Measurements from ENCODE around the gene SLCO1B3. TPM values are rescaled to one million over a fixed set of nuclear protein-coding genes. Genes with fewer than 3 reads are reported as not detected.

SLCO1B3 gene
- total and polyA plus RNA-seq, 2 donors (not counting 1 experiment from before 2014, with no cell fraction given), result not detected

- Histone ChIP-seq H3K4me2 (replicated peaks; ENCODE audit: low read depth, low read length, poor library complexity, severe bottlenecking) (no peak overlapping the region), H4K20me1 (ENCODE audit: control insufficient read depth, insufficient read depth, low read length, poor library complexity, severe bottlenecking) (no peaks in the 10 kb centered on the region), H3K36me3 (replicated peaks in 1 of 2; ENCODE audit: control extremely low read depth in 1 of 2, control insufficient read depth in 1 of 2, extremely low read depth in 1 of 2, insufficient read depth in 2 of 2, low read length in 1 of 2) (no peaks in the 10 kb centered on the region), H3K4me3 (ENCODE audit: control extremely low read depth in 1 of 5, extremely low read depth in 1 of 5, insufficient read depth in 1 of 5, low read depth in 2 of 5, low read length in 4 of 5) (no peak overlapping the region), H3K79me2 (ENCODE audit: control insufficient read depth, insufficient read depth, low read length) (no peaks in the 10 kb centered on the region), H3K9me3 (ENCODE audit: control extremely low read depth in 1 of 3, control insufficient read depth in 2 of 3, insufficient read depth in 1 of 3, low read length in 2 of 3) (peaks cover 0 to 7% (median 1%) of the 10 kb centered on the region in 3 donors), H2AFZ (ENCODE audit: insufficient read depth, low read depth, low read length, poor library complexity, severe bottlenecking) (no peak overlapping the region), H3K27me3 (replicated peaks in 1 of 4; ENCODE audit: control extremely low read depth in 1 of 4, control insufficient read depth in 3 of 4, insufficient read depth in 4 of 4, low read length in 3 of 4) (no peaks in the 10 kb centered on the region), H3K4me1 (ENCODE audit: control insufficient read depth in 2 of 2, insufficient read depth in 2 of 2, low read length in 2 of 2) (no peaks in the 10 kb centered on the region), H3K9ac (ENCODE audit: low read length) (no peak overlapping the region), H3K27ac (ENCODE audit: low read length in 2 of 2) (no peak overlapping the region)
- H3K27me3 Mint-ChIP-seq, result no peaks in the 10 kb centered on the region
- TF ChIP-seq CTCF (IDR thresholded peaks at IDR 0.05) (no peak), EZH2 (IDR thresholded peaks at IDR 0.05; ENCODE audit: borderline replicate concordance, insufficient read depth, low read depth, low read length, poor library complexity, severe bottlenecking) (no peak)
- ATAC-seq (ENCODE audit: low read depth) (no peak), DNase-seq (no peak)
- no peak overlapping the region for H3K27ac Mint-ChIP-seq
- H3K4me3 Mint-ChIP-seq, result no peak overlapping the region
- peaks cover 2% of the 10 kb centered on the region for H3K9me3 Mint-ChIP-seq (ENCODE audit: insufficient read depth)
- CTCF ChIA-PET, result no interaction called here
- WGBS (ENCODE audit: insufficient coverage), result 89% methylated on average over 2 of the region's 4 CpGs
- POLR2A ChIA-PET, result no interaction called here
- intact Hi-C loops (cut with micrococcal nuclease), result no loop called here
- H3K4me1 Mint-ChIP-seq, result no peaks in the 10 kb centered on the region
These were observed 22.4 kb downstream of the SLCO1B3 start for GRCh38 chr12:20832911-20833310.

GRCh38 chr12:20852649-20853048, 42.1 kb downstream of the SLCO1B3 start:
- no peak for ATAC-seq (ENCODE audit: low read depth)
- Mint-ChIP-seq H3K9me3 (ENCODE audit: insufficient read depth) (no peaks in the 10 kb centered on the region), H3K27me3 (no peaks in the 10 kb centered on the region), H3K4me3 (no peak overlapping the region), H3K27ac (no peak overlapping the region), H3K4me1 (no peaks in the 10 kb centered on the region)
- POLR2A ChIA-PET, result no interaction called here
- Histone ChIP-seq H3K27ac (ENCODE audit: low read length in 2 of 2) (no peak overlapping the region), H4K20me1 (ENCODE audit: control insufficient read depth, insufficient read depth, low read length, poor library complexity, severe bottlenecking) (no peaks in the 10 kb centered on the region), H3K4me3 (ENCODE audit: control extremely low read depth in 1 of 5, extremely low read depth in 1 of 5, insufficient read depth in 1 of 5, low read depth in 2 of 5, low read length in 4 of 5) (no peak overlapping the region), H3K36me3 (replicated peaks in 1 of 2; ENCODE audit: control extremely low read depth in 1 of 2, control insufficient read depth in 1 of 2, extremely low read depth in 1 of 2, insufficient read depth in 2 of 2, low read length in 1 of 2) (no peaks in the 10 kb centered on the region), H3K9ac (ENCODE audit: low read length) (no peak overlapping the region), H3K79me2 (ENCODE audit: control insufficient read depth, insufficient read depth, low read length) (no peaks in the 10 kb centered on the region), H3K27me3 (replicated peaks in 1 of 4; ENCODE audit: control extremely low read depth in 1 of 4, control insufficient read depth in 3 of 4, insufficient read depth in 4 of 4, low read length in 3 of 4) (no peaks in the 10 kb centered on the region), H3K9me3 (ENCODE audit: control extremely low read depth in 1 of 3, control insufficient read depth in 2 of 3, insufficient read depth in 1 of 3, low read length in 2 of 3) (peaks cover 0 to 2% (median 1%) of the 10 kb centered on the region in 3 donors), H2AFZ (ENCODE audit: insufficient read depth, low read depth, low read length, poor library complexity, severe bottlenecking) (no peak overlapping the region), H3K4me1 (ENCODE audit: control insufficient read depth in 2 of 2, insufficient read depth in 2 of 2, low read length in 2 of 2) (no peaks in the 10 kb centered on the region), H3K4me2 (replicated peaks; ENCODE audit: low read depth, low read length, poor library complexity, severe bottlenecking) (no peak overlapping the region)
- DNase-seq, result no peak
- CTCF ChIA-PET, result no interaction called here
- TF ChIP-seq CTCF (IDR thresholded peaks at IDR 0.05) (no peak), EZH2 (IDR thresholded peaks at IDR 0.05; ENCODE audit: borderline replicate concordance, insufficient read depth, low read depth, low read length, poor library complexity, severe bottlenecking) (no peak)
- intact Hi-C loops (cut with micrococcal nuclease), result no loop called here

Measured in B cell (primary cell).